WTC11 (cell line): Measurements from ENCODE around the gene HDGFL2. TPM values are rescaled to one million over a fixed set of nuclear protein-coding genes. Genes with fewer than 3 reads are reported as not detected.
A peak's percentile ranks its signal among the peaks of the same experiment; 100 is the strongest.

Experiments used
- ATAC-seq: fragments of 200-7000 bp; cut with Tn5 transposase; 2 replicates; pipeline ENCODE4 v1.10.0; 2021; ENCODE audit warnings: mild to moderate bottlenecking, moderate library complexity
- CTCF ChIA-PET: fragments of 300-600 bp; sonication (Branson Sonifier 250); formaldehyde crosslinking; loops from one replicate; lab custom pipeline; 2021; ENCODE audit warnings: antibody characterized with exemption; lab: Charles Lee
- POLR2A ChIA-PET: fragments of 350-600 bp; sonication (Branson Sonifier 250); formaldehyde crosslinking; loops from one replicate; lab custom pipeline; 2021; ENCODE audit warnings: antibody characterized with exemption; lab: Charles Lee
- DNase-seq: peaks from one replicate; pipeline ENCODE4 v3.0.0; 2021; ENCODE audit warnings: low spot score
- H3K27ac Mint-ChIP-seq: 2 replicates; pipeline ENCODE4 v1.8.0; 2021; ENCODE audit warnings: mixed read lengths
- H3K27me3 Mint-ChIP-seq: 2 replicates; pipeline ENCODE4 v1.8.0; 2021; ENCODE audit warnings: low read depth, mild to moderate bottlenecking, moderate library complexity, mixed read lengths
- H3K36me3 Mint-ChIP-seq: 2 replicates; pipeline ENCODE4 v1.8.0; 2021; ENCODE audit warnings: mixed read lengths
- H3K4me1 Mint-ChIP-seq: 2 replicates; pipeline ENCODE4 v1.8.0; 2022; ENCODE audit warnings: mixed read lengths
- H3K4me3 Mint-ChIP-seq: 2 replicates; pipeline ENCODE4 v1.8.0; 2021; ENCODE audit warnings: mild to moderate bottlenecking, moderate library complexity, mixed read lengths
- H3K9me3 Mint-ChIP-seq: 2 replicates; pipeline ENCODE4 v1.8.0; 2021; ENCODE audit warnings: mixed read lengths
- AR ChIP-seq: fragments of 250-450 bp; sonication (Bioruptor Pico); IDR thresholded peaks from 2 replicates; pipeline ENCODE4 v1.9.0; 2021; ENCODE audit warnings: mild to moderate bottlenecking
- ATF1 ChIP-seq: sonication (generic); formaldehyde crosslinking; IDR thresholded peaks from 2 replicates; pipeline ENCODE4 v1.8.1; 2023; ENCODE audit warnings: mild to moderate bottlenecking, moderate library complexity, missing genetic modification reagents
- CBFB ChIP-seq: sonication (generic); formaldehyde crosslinking; IDR thresholded peaks from 2 replicates; pipeline ENCODE4 v1.8.1; 2022; ENCODE audit warnings: mild to moderate bottlenecking, low read depth, missing genetic modification reagents
- E2F4 ChIP-seq: sonication (generic); formaldehyde crosslinking; IDR thresholded peaks from 2 replicates; pipeline ENCODE4 v1.8.1; 2022; ENCODE audit warnings: low read depth, mild to moderate bottlenecking, moderate library complexity, missing genetic modification reagents, borderline replicate concordance
- ESRRA ChIP-seq: sonication (generic); formaldehyde crosslinking; IDR thresholded peaks from 2 replicates; pipeline ENCODE4 v1.8.1; 2022; ENCODE audit warnings: mild to moderate bottlenecking, missing genetic modification reagents, borderline replicate concordance
- ETV6 ChIP-seq: sonication (generic); formaldehyde crosslinking; IDR thresholded peaks from 2 replicates; pipeline ENCODE4 v1.8.1; 2022; ENCODE audit warnings: mild to moderate bottlenecking, missing genetic modification reagents
- FOXP1 ChIP-seq: sonication (generic); formaldehyde crosslinking; IDR thresholded peaks from 2 replicates; pipeline ENCODE4 v1.8.0; 2022; ENCODE audit warnings: missing genetic modification reagents, mild to moderate bottlenecking, moderate library complexity, borderline replicate concordance
- IRF1 ChIP-seq: sonication (generic); formaldehyde crosslinking; IDR thresholded peaks from 2 replicates; pipeline ENCODE4 v1.8.0; 2023; ENCODE audit warnings: missing genetic modification reagents
- NFATC4 ChIP-seq: fragments of 250-450 bp; sonication (Bioruptor Pico); IDR thresholded peaks from 2 replicates; pipeline ENCODE4 v1.9.0; 2021; ENCODE audit warnings: mild to moderate bottlenecking
- NFYB ChIP-seq: sonication (generic); formaldehyde crosslinking; conservative IDR thresholded peaks from 2 replicates; pipeline ENCODE4 v1.8.0; 2022; ENCODE audit warnings: low read depth, missing genetic modification reagents
- NR1H2 ChIP-seq: sonication (generic); formaldehyde crosslinking; IDR thresholded peaks from 2 replicates; pipeline ENCODE4 v1.9.0; 2021; ENCODE audit warnings: mild to moderate bottlenecking, moderate library complexity, missing genetic modification reagents
- TEAD1 ChIP-seq: sonication (generic); formaldehyde crosslinking; IDR thresholded peaks from 2 replicates; pipeline ENCODE4 v1.8.0; 2022; ENCODE audit warnings: mild to moderate bottlenecking, missing genetic modification reagents
- TEAD4 ChIP-seq: sonication (generic); formaldehyde crosslinking; IDR thresholded peaks from 2 replicates; pipeline ENCODE4 v1.8.0; 2022; ENCODE audit warnings: mild to moderate bottlenecking, missing genetic modification reagents
- ZMAT4 ChIP-seq: fragments of 250-450 bp; sonication (Bioruptor Pico); IDR thresholded peaks from 2 replicates; pipeline ENCODE4 v1.9.0; 2021; ENCODE audit warnings: mild to moderate bottlenecking
- ZNF138 ChIP-seq: sonication (generic); formaldehyde crosslinking; conservative IDR thresholded peaks from 2 replicates; pipeline ENCODE4 v1.8.1; 2022; ENCODE audit warnings: mild to moderate bottlenecking, moderate library complexity, missing genetic modification reagents
- ZNF263 ChIP-seq: sonication (generic); formaldehyde crosslinking; IDR thresholded peaks from 2 replicates; pipeline ENCODE4 v1.8.1; 2022; ENCODE audit warnings: low read depth, mild to moderate bottlenecking, moderate library complexity, missing genetic modification reagents
- ZNF423 ChIP-seq: fragments of 250-450 bp; sonication (Bioruptor Pico); IDR thresholded peaks from 2 replicates; pipeline ENCODE4 v2.1.2; 2022; ENCODE audit warnings: mild to moderate bottlenecking, moderate library complexity
- ZNF425 ChIP-seq: fragments of 250-450 bp; sonication (Bioruptor Pico); conservative IDR thresholded peaks from 2 replicates; pipeline ENCODE4 v1.9.0; 2021; ENCODE audit warnings: mild to moderate bottlenecking
- ZNF671 ChIP-seq: fragments of 250-450 bp; sonication (Bioruptor Pico); IDR thresholded peaks from 2 replicates; pipeline ENCODE4 v1.8.0; 2021; ENCODE audit warnings: mild to moderate bottlenecking
- total RNA-seq: library from RNA; stranded (reverse); gene quantifications from 3 replicates; pipeline ENCODE4 v1.2.3, GENCODE V29; 2021

Gene HDGFL2
- total RNA-seq, 1 experiment from 2014 or later: 115 TPM

GRCh38 chr19:4443188-4443587 is 28.9 kb upstream of the HDGFL2 start:
- no peak for ATAC-seq
- no peak overlapping the region for H3K4me3 Mint-ChIP-seq
- H3K9me3 Mint-ChIP-seq: no peaks in the 10 kb centered on the region
- ChIA-PET CTCF (interaction anchor here (1.1 to 1.4 kb wide), 2 partner anchors 43 to 176 kb away, joined by 3 to 4 read pairs; partner anchors contain the start of gene SH3GL1), POLR2A (no interaction called here)
- H3K27me3 Mint-ChIP-seq: no peaks in the 10 kb centered on the region
- H3K4me1 Mint-ChIP-seq: no peaks in the 10 kb centered on the region
- TF ChIP-seq IRF1: no peak
- no peak for TF ChIP-seq ZMAT4 (CRISPR knock-in tag)
- TF ChIP-seq ZNF138: no peak
- TF ChIP-seq ZNF423: no peak
- no peak for TF ChIP-seq ESRRA (CRISPR knock-in tag)
- TF ChIP-seq NFYB (CRISPR knock-in tag): no peak
- no peak for DNase-seq
- peak overlapping the region; percentile 96 for H3K27ac Mint-ChIP-seq
- H3K36me3 Mint-ChIP-seq: peaks cover 32% of the 10 kb centered on the region

- Mint-ChIP-seq H3K9me3 (no peaks in the 10 kb centered on the region), H3K27ac (peak overlapping the region; percentile 81), H3K36me3 (peaks cover 27% of the 10 kb centered on the region), H3K4me1 (0 out of 2 replicates have a peak, but pooled peaks cover 3% of the 10 kb centered on the region), H3K4me3 (no peak overlapping the region), H3K27me3 (no peaks in the 10 kb centered on the region)
- TF ChIP-seq NFATC4 (CRISPR knock-in tag): no peak
- no peak for TF ChIP-seq TEAD4 (CRISPR knock-in tag)
- peak; percentile 36; the same call in 1 of the 2 replicates for TF ChIP-seq ZNF671 (CRISPR knock-in tag)
- DNase-seq (no peak), ATAC-seq (no peak)
- ChIA-PET CTCF (interaction anchor here (0.5 to 1.4 kb wide), 5 partner anchors 44 to 188 kb away, joined by 3 to 4 read pairs (median 4); partner anchors contain the start of gene SH3GL1), POLR2A (interaction anchor here (1.0 to 1.5 kb wide), 3 partner anchors 12 to 113 kb away, joined by 3 to 4 read pairs (median 3); no protein-coding TSS in a partner anchor)
These were observed 27.9 kb upstream of the HDGFL2 start for GRCh38 chr19:4443966-4444764.

GRCh38 chr19:4444765-4445741 is 27.0 kb upstream of the HDGFL2 start:
- CTCF ChIA-PET: interaction anchor here (0.9 to 2.4 kb wide), 3 partner anchors 75 to 177 kb away, joined by 4 to 13 read pairs (median 4); no protein-coding TSS in a partner anchor
- POLR2A ChIA-PET: interaction anchor here (0.6 to 1.5 kb wide), 3 partner anchors 8 to 103 kb away, joined by 3 to 4 read pairs (median 3); no protein-coding TSS in a partner anchor
- no peaks in the 10 kb centered on the region for H3K9me3 Mint-ChIP-seq
- no peaks in the 10 kb centered on the region for H3K27me3 Mint-ChIP-seq
- 0 out of 2 replicates have a peak, but pooled peaks cover 3% of the 10 kb centered on the region for H3K4me1 Mint-ChIP-seq
- ATAC-seq: no peak; the same call in 1 of the 2 replicates
- no peak overlapping the region for H3K4me3 Mint-ChIP-seq
- peak overlapping the region; percentile 81; the same call in 1 of the 2 replicates for H3K27ac Mint-ChIP-seq
- no peak for DNase-seq
- H3K36me3 Mint-ChIP-seq: peaks cover 25% of the 10 kb centered on the region
- TF ChIP-seq ZNF138: no peak
- no peak for TF ChIP-seq E2F4 (CRISPR knock-in tag)
- TF ChIP-seq ZNF425 (CRISPR knock-in tag): no peak
- TF ChIP-seq FOXP1 (CRISPR knock-in tag): no peak
- no peak for TF ChIP-seq TEAD1 (CRISPR knock-in tag)
- TF ChIP-seq CBFB (CRISPR knock-in tag): no peak
- TF ChIP-seq NR1H2: no peak
- TF ChIP-seq ZNF263 (CRISPR knock-in tag): no peak
- TF ChIP-seq ZMAT4 (CRISPR knock-in tag): no peak
- TF ChIP-seq NFYB (CRISPR knock-in tag): no peak
- TF ChIP-seq AR (CRISPR knock-in tag): 0 out of 2 replicates have a peak, but pooled peaks have one; percentile 9
- 0 out of 2 replicates have a peak, but pooled peaks have one; percentile 49 for TF ChIP-seq ETV6 (CRISPR knock-in tag)
- no peak for TF ChIP-seq ATF1
